B cell (primary cell): ENCODE results near the gene SLC7A9. TPM values are rescaled to one million over a fixed set of nuclear protein-coding genes. Genes with fewer than 3 reads are reported as not detected.

Source experiments
- ATAC-seq: fragments of 200-7000 bp; cut with Tn5 transposase; one replicate; pipeline ENCODE4 v1.10.0; 2021; ENCODE audit warnings: low read depth, mild to moderate bottlenecking, moderate number of reproducible peaks, moderate library complexity
- CTCF ChIA-PET: fragments of 350-600 bp; sonication (Branson Sonifier 250); formaldehyde crosslinking; loops from one replicate; lab custom pipeline; 2021; ENCODE audit warnings: antibody characterized with exemption, inconsistent platforms; lab: Charles Lee
- POLR2A ChIA-PET: fragments of 350-600 bp; sonication (Branson Sonifier 250); formaldehyde crosslinking; loops from one replicate; lab custom pipeline; 2021; ENCODE audit warnings: antibody characterized with exemption; lab: Charles Lee
- DNase-seq: peaks from one replicate; pipeline ENCODE4 v3.0.0; 2013
- H2AFZ ChIP-seq: 2 replicates; pipeline ENCODE4 v1.6.1; 2012; ENCODE audit warnings: mild to moderate bottlenecking, low read depth, low read length; ENCODE audit not compliant: insufficient read depth, poor library complexity, severe bottlenecking
- H3K27ac ChIP-seq, 2 donors: 1 replicate in 1 of 2; 2 replicates in 1 of 2; pipeline ENCODE4 v1.5.1; 2012 to 2013; ENCODE audit warnings: low read length in 2 of 2, mild to moderate bottlenecking in 2 of 2, moderate library complexity in 1 of 2
- H3K27me3 ChIP-seq, 4 experiments: fragments of 200-600 bp in 1 of 4; sonication (generic) in 1 of 4; replicated peaks in 1 of 4; 1 replicate in 2 of 4; 2 replicates in 2 of 4; pipeline versions ENCODE4 v1.6.1 to v1.7.0; 2013 to 2016; ENCODE audit warnings: low read length in 3 of 4, mild to moderate bottlenecking in 2 of 4, mixed read lengths in 1 of 4, moderate library complexity in 1 of 4; ENCODE audit not compliant: insufficient read depth in 4 of 4, control insufficient read depth in 3 of 4; ENCODE audit errors: control extremely low read depth in 1 of 4
- H3K36me3 ChIP-seq, 2 experiments: replicated peaks in 1 of 2; 1 replicate in 1 of 2; 2 replicates in 1 of 2; pipeline versions ENCODE4 v1.6.1 to v1.7.1; 2013; ENCODE audit warnings: low read length in 1 of 2; ENCODE audit not compliant: insufficient read depth in 2 of 2, control insufficient read depth in 1 of 2; ENCODE audit errors: control extremely low read depth in 1 of 2, extremely low read depth in 1 of 2
- H3K4me1 ChIP-seq, 2 donors: fragments of 200-600 bp in 1 of 2; sonication (generic) in 1 of 2; 1 replicate in 1 of 2; 2 replicates in 1 of 2; pipeline versions ENCODE4 v1.5.1 to v1.6.1; 2013 to 2017; ENCODE audit warnings: low read length in 2 of 2; ENCODE audit not compliant: control insufficient read depth in 2 of 2, insufficient read depth in 2 of 2
- H3K4me2 ChIP-seq: replicated peaks from 2 replicates; pipeline ENCODE3; 2012; ENCODE audit warnings: mild to moderate bottlenecking, low read depth, low read length; ENCODE audit not compliant: poor library complexity, severe bottlenecking
- H3K4me3 ChIP-seq, 5 experiments: fragments of 200-600 bp in 1 of 5; sonication (generic) in 1 of 5; 1 replicate in 3 of 5; 2 replicates in 2 of 5; pipeline versions ENCODE4 v1.5.1 to v1.7.0; 2011 to 2016; ENCODE audit warnings: low read length in 4 of 5, mild to moderate bottlenecking in 4 of 5, low read depth in 2 of 5, control low read depth in 1 of 5, moderate library complexity in 1 of 5; ENCODE audit not compliant: insufficient read depth in 1 of 5; ENCODE audit errors: control extremely low read depth in 1 of 5, extremely low read depth in 1 of 5
- H3K79me2 ChIP-seq: fragments of 200-600 bp; sonication (generic); one replicate; pipeline ENCODE4 v1.6.0; 2016; ENCODE audit warnings: low read length; ENCODE audit not compliant: control insufficient read depth, insufficient read depth
- H3K9ac ChIP-seq: fragments of 200-600 bp; sonication (generic); 2 replicates; pipeline ENCODE4 v1.6.1; 2017; ENCODE audit warnings: mild to moderate bottlenecking, low read length, moderate library complexity
- H3K9me3 ChIP-seq, 3 donors: one replicate each; pipeline versions ENCODE4 v1.6.1 to v1.7.1; 2013; ENCODE audit warnings: low read length in 2 of 3; ENCODE audit not compliant: control insufficient read depth in 2 of 3, insufficient read depth in 1 of 3; ENCODE audit errors: control extremely low read depth in 1 of 3
- H4K20me1 ChIP-seq: 2 replicates; pipeline ENCODE4 v1.6.0; 2012; ENCODE audit warnings: mild to moderate bottlenecking, low read length; ENCODE audit not compliant: insufficient read depth, control insufficient read depth, poor library complexity, severe bottlenecking
- H3K27ac Mint-ChIP-seq: one replicate; pipeline ENCODE4 v1.8.0; 2021; ENCODE audit warnings: mixed read lengths
- H3K27me3 Mint-ChIP-seq: one replicate; pipeline ENCODE4 v1.8.0; 2021; ENCODE audit warnings: mixed read lengths
- H3K4me1 Mint-ChIP-seq: one replicate; pipeline ENCODE4 v1.8.0; 2021; ENCODE audit warnings: mixed read lengths
- H3K4me3 Mint-ChIP-seq: one replicate; pipeline ENCODE4 v1.8.0; 2021; ENCODE audit warnings: mixed read lengths
- H3K9me3 Mint-ChIP-seq: one replicate; pipeline ENCODE4 v1.8.0; 2022; ENCODE audit warnings: mixed read lengths; ENCODE audit not compliant: insufficient read depth
- EZH2 ChIP-seq: IDR thresholded peaks from 2 replicates; pipeline ENCODE4 v1.6.1; 2012; ENCODE audit warnings: borderline replicate concordance, low read depth, mild to moderate bottlenecking, moderate library complexity, low read length; ENCODE audit not compliant: insufficient read depth, poor library complexity, severe bottlenecking
- WGBS: methylation state at CpG from one replicate; pipeline ENCODE4 v1.1.5; 2013; ENCODE audit warnings: missing lambda C conversion rate; ENCODE audit not compliant: insufficient coverage; 5-methylcytosine and 5-hydroxymethylcytosine counted together
- intact Hi-C: fragments of 100-400 bp; cut with micrococcal nuclease; formaldehyde crosslinking; loops from one replicate; pipeline ENCODE4 v1.10.0; 2022
- polyA plus RNA-seq: library from polyadenylated mRNA; depleted of rRNA; stranded (reverse); fragments of >200 nt; gene quantifications from 2 replicates; pipeline ENCODE4 v1.2.3, GENCODE V29; 2012
- total RNA-seq, 2 donors: library from RNA; stranded (reverse); fragments of 120-200 nt in 1 of 2; gene quantifications; 1 replicate in 1 of 2; 2 replicates in 1 of 2; pipeline versions ENCODE4 v1.2.3 to v1.2.4, GENCODE V29; 2013 to 2022
- TF ChIP-seq, protein P1 (sequence below): fragments of 200-600 bp; IDR thresholded peaks from one replicate; pipeline ENCODE4 v1.8.0; 2022; ENCODE audit warnings: antibody characterized with exemption, mild to moderate bottlenecking

Gene SLC7A9
- total and polyA plus RNA-seq, 2 donors (not counting 1 experiment from before 2014, with no cell fraction given) = 0.19 to 0.62 TPM

DNA sequence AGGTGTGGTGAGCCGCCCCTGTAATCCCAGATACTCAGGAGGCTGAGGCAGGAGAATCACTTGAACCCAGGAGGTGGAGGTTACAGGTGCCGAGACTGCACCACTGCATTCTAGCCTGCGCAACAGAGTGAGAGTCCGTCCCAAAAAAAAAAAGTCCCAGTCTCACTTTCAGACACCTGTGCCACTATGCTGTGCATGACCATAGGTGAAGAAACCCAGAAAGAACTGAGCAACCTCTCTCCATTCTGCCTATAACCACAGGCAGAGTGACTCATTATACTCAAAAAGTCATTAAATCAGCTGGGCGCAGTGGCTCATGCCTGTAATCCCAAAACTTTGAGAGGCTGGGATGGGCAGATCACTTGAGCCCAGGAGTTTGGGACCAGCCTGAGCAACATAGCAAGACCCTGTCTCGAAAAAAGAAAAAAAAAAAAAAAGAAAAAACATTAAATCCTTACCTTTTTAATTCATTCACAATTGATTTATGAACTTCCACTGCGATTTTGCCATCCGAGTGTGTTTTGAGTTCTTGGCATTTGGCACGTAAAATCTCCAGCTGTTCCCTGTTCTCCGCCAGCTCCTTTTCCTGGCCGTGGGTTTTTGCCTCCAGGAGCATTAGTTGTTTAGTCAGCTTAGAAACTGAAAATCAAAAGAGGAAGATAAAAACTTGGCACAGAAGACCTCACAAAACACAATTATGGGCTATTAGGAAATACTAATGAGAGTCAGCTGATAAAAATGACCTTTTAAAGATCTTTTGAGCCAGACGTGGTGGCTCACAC is 45.5 kb upstream of the SLC7A9 start:
- peaks cover 0 to 8% of the 10 kb centered on the region in 2 experiments for H3K36me3 ChIP-seq
- H3K9ac ChIP-seq = no peak overlapping the region
- no peak overlapping the region for H3K27ac ChIP-seq
- H3K4me1 Mint-ChIP-seq = no peaks in the 10 kb centered on the region
- no peaks in the 10 kb centered on the region for H3K27me3 ChIP-seq
- no peaks in the 10 kb centered on the region for H3K9me3 ChIP-seq
- ChIA-PET POLR2A (interaction anchor here (0.7 kb wide), 1 partner anchor 144 kb away, joined by 4 read pairs; no protein-coding TSS in a partner anchor), CTCF (no interaction called here)
- no peaks in the 10 kb centered on the region for H3K4me1 ChIP-seq
- DNase-seq (no peak), ATAC-seq (no peak)
- no peaks in the 10 kb centered on the region for H3K79me2 ChIP-seq
- no peak overlapping the region for H3K27ac Mint-ChIP-seq
- TF ChIP-seq, protein P1, sequence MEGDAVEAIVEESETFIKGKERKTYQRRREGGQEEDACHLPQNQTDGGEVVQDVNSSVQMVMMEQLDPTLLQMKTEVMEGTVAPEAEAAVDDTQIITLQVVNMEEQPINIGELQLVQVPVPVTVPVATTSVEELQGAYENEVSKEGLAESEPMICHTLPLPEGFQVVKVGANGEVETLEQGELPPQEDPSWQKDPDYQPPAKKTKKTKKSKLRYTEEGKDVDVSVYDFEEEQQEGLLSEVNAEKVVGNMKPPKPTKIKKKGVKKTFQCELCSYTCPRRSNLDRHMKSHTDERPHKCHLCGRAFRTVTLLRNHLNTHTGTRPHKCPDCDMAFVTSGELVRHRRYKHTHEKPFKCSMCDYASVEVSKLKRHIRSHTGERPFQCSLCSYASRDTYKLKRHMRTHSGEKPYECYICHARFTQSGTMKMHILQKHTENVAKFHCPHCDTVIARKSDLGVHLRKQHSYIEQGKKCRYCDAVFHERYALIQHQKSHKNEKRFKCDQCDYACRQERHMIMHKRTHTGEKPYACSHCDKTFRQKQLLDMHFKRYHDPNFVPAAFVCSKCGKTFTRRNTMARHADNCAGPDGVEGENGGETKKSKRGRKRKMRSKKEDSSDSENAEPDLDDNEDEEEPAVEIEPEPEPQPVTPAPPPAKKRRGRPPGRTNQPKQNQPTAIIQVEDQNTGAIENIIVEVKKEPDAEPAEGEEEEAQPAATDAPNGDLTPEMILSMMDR = no peak
- no peak for TF ChIP-seq EZH2
- H2AFZ ChIP-seq = no peak overlapping the region
- H3K9me3 Mint-ChIP-seq = no peaks in the 10 kb centered on the region
- no peak overlapping the region for H3K4me2 ChIP-seq
- H4K20me1 ChIP-seq = no peaks in the 10 kb centered on the region
- no peaks in the 10 kb centered on the region for H3K27me3 Mint-ChIP-seq
- intact Hi-C loops = no loop called here
- no peak overlapping the region for H3K4me3 Mint-ChIP-seq
- H3K4me3 ChIP-seq = no peak overlapping the region
- WGBS = 100% methylated on average over 9 of the region's 12 CpGs

DNA sequence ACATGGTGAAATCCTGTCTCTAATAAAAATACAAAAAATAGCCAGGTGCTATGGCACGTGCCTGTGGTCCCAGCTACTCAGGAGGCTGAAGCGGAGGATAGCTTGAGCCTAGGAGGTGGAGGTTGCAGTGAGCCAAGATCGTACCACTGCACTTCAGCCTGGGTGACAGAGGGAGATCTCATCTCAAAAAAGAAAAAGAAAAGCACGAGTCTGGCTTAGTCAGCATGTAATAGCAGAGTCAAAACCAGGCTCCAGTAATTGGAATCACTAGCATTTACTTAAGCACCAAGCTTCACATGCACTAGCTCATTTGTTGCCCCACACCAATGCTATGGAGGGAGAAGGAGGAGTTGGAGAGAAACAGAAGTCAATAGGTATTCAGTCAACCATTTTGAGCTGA is 41.9 kb upstream of the SLC7A9 start:
- ATAC-seq = no peak
- H3K4me1 ChIP-seq = no peaks in the 10 kb centered on the region
- H3K4me3 ChIP-seq = no peak overlapping the region
- no peaks in the 10 kb centered on the region for H3K4me1 Mint-ChIP-seq
- no peak for DNase-seq
- ChIA-PET CTCF (no interaction called here), POLR2A (no interaction called here)
- no peaks in the 10 kb centered on the region for H4K20me1 ChIP-seq
- TF ChIP-seq EZH2 = no peak
- TF ChIP-seq, protein P1 = no peak
- H3K27ac ChIP-seq = no peak overlapping the region
- H3K4me2 ChIP-seq = no peak overlapping the region
- WGBS = 100% methylated on average over 3 of the region's 4 CpGs
- no peak overlapping the region for H3K9ac ChIP-seq
- peaks cover 5 to 13% of the 10 kb centered on the region in 2 experiments for H3K36me3 ChIP-seq
- no peaks in the 10 kb centered on the region for H3K79me2 ChIP-seq
- no peak overlapping the region for H3K4me3 Mint-ChIP-seq
- no peak overlapping the region for H2AFZ ChIP-seq
- no peak overlapping the region for H3K27ac Mint-ChIP-seq
- peaks cover 0 to 5% (median 0%) of the 10 kb centered on the region in 3 donors for H3K9me3 ChIP-seq
- no peaks in the 10 kb centered on the region for H3K27me3 Mint-ChIP-seq
- intact Hi-C loops = no loop called here
- no peaks in the 10 kb centered on the region for H3K9me3 Mint-ChIP-seq
- no peaks in the 10 kb centered on the region for H3K27me3 ChIP-seq
